Measurements from ENCODE around the gene DMXL1.

DNA sequence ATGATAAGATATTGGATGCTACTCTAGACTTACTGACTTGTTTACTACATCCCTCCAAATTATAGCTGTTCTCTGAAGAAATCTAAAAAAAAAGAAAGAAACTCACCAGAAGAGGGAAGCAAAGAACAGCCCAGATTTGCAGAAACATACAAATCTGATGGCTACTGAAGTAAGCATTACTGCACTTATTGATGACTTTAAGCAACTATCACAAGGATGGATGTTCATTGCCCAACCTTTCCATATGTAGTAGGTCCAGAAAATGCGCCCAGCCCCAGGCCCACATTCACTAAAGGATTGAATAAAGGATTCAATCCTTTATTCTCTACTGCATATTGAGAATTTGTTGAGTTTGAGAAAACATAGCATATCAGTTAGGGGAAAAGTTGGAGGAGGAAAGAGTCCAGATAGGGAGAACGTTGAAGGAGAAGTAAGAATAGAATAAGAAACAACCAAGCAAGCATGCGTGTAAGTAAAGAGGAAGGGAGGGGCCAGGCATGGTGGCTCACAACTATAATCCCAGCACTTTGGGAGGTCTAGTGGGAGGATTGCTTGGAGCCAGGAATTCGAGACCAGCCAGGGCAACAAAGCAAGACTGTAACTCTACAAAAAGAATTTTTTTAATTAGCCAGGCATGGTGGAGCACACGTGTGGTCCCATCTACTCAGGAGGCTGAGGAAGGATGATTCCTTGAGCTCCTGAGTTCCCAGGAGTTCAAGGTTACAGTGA, 48.7 kb upstream of the DMXL1 start:
- TF ChIP-seq EZH2 (IDR thresholded peaks at IDR 0.05), result no peak
- no peak for TF ChIP-seq POLR2AphosphoS5 (IDR thresholded peaks at IDR 0.05; ENCODE audit: borderline replicate concordance, low read depth, low read length)

Data from SK-N-MC (cell line).